Measurements from ENCODE around the gene EHD1.

EHD1 gene

DNA sequence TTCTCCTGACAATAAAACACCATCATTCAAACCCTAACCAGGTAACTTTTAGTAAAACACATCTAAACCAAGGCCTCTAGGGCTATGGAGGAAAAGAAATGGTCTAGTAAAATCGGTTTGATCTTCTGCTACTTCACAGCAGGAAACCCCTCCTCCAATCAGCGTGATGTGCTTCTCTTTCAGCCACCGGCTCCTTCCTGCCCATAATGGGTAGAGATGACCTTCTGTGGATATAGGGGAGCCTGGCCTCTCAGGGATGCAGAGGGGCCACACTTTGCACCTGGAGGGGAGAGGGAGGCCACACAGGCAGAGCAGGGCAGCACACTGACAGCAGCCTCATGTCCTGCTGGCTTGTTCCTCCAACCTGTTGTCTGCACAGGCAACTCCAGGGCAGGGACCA is 6.9 kb downstream of the EHD1 start:
- no peak for DNase-seq

DNA sequence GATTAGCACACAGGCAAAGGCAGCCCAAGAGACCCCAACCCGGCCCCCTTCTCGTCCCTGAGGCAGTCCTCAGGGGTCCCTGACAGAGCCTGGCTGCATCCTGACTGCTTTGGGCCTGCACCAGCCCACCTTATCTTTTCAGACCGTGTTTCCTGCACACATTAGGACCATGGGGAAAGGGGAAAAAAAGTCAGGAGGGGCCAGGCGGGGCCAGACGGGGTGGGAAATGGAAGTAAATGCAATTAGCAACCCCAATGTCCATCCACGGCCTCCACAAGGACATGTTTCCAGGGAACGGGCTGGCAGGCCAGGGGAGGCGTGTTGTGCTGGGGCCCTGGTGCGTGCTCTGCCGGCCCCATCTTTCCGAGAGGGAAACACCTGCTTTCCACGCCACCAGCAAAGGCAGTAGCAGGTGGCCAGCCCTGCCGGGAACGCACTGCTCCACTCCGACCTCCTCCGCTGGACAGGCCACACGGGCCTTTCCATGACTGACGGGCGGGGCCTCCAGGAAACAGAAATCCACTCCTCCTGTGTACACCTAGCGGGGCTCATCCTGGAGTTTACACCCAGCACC is 7.4 kb downstream of the EHD1 start:
- DNase-seq = no peak

DNA sequence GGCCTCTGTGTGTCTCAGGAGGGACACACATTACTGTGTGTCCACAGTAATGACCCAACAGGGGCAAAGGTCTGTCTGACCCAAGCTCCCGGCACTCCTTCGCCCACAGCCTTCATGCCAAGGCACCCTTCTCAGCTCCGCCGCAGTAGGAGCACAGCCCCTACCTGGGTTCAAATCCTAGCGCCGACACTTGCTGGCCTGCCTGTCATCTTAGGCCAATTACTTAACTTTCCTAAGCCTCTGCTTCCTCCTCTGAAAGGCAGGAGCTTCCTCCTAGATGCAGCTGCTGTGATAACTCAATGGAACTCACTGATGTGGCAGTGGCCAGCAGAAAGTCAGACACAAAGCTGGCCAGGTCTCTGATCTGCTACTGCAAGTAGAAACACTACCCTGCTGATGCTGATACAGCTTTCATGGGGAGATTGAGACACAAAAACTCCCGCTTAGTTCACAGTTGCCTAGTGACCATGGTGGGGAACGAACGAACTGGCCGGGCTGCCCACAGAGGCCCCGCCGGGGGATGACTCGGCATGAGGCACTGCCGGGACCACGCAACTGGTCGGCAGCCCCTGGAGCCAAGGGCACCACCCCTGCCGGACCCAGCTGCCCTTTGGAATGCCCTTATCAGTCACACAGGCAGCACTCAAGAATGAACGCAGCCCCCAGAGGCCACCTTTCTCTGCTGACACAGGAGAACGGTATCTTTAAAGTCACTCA is 8.1 kb downstream of the EHD1 start:
- peak; percentile 49 for DNase-seq

DNA sequence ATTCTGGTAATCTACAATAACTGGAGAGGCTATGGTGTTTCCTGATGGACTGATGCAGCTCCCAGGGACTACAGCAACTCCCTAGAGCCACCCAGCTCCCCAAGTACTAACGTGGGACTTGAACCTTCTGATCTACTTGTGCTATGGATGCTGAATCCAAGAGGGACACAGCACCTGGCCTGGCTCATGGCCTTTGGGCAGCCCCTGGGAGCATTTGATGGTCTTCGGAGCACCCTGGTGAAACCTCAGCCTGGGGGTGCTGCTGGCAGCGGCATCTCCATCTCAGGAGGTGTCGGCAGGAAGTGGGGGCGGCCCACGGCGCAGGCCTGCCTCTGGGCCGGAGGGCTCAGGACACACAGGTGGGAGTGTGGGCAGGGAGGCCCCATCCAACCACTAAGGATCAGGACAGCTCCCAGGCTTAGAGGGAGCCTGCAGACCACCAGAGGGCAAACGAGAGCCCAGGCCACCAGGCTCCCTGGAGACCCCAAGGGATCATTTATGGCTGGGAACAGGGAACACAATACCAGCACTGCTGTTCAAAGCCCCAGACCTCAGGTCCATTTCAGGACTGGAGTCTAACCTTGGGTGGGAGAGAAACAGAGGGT is 8.7 kb downstream of the EHD1 start:
- peak; percentile 60 for DNase-seq

DNA sequence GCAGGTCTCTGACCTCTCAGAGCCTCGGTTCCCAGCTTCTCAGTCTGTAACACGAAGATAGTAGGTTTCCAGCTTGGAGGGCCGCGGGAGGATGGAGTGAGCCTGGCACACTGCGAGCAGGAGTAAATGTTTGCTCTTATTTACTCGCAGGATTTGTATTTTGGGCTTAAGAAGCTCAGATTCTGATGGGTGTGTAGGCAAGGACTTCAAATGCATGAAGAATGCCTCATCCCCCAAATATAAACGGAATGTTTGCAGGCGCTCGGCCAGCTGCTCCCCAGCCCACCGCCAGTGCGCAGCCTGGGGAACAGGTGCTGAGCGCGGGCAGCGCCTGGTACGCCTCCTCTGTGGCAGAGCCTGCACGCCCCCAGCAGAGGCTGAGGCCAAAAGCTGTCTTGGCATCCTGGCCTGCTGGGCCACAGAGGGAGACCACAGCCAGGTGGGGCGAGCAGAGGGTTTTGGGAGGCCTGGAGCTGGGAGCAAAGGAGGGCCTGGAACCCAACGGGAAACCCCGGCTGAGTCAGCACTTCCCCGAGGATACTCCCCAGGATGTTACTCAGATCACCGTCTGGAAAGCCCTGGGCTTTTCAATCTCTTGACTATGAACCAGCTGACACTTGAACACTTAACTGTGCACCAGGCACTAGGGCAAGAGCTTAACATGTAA is 9.4 kb downstream of the EHD1 start:
- DNase-seq = no peak

DNA sequence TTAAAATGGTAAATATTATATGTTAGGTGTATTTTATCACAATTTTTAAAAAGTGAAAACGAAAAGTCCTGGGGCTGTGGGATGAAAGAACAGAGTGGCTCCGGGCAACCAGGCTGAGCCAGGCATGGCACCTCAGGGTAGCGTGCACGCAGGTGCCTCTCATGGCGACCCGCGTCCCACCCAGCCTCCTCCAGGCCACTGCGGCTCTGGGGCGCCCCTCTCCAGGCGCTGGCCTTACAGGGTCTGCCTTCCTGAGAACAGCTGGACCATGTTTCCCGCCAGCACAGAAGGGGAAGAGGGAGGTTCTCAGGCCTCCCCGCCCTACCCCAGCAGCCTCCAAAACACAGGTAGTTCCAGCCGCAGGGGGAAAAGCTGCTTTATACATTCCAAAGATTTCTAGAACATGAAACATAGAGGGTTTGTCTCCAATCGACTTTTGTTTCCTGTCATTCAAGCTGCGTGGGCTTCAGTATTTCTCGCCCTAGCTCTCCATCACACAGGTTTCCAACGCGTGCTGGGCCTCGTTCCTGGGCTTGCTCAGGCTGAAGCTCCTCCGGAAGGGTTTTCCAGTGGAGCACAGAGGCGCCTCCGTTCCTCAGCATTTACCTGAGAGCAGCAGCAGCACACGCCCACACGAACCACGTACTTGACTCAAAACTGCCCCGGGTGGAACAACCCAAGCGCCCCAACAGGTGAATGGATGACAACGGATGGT is 10.5 kb downstream of the EHD1 start:
- no peak for DNase-seq

DNA sequence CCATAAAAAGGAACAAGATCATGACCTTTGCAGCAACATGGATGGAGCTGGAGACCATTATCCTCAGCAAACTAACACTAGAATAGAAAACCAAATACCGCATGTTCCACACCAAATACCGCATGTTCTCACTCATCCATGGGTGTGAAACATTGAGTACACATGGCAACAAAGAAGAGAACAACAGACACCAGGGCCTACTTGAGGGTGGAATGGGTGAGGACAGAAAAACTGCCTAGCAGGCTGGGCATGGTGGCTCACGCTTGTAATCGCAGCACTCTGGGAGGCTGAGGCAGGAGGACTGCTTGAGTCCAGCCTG is 12.3 kb downstream of the EHD1 start:
- DNase-seq = no peak

DNA sequence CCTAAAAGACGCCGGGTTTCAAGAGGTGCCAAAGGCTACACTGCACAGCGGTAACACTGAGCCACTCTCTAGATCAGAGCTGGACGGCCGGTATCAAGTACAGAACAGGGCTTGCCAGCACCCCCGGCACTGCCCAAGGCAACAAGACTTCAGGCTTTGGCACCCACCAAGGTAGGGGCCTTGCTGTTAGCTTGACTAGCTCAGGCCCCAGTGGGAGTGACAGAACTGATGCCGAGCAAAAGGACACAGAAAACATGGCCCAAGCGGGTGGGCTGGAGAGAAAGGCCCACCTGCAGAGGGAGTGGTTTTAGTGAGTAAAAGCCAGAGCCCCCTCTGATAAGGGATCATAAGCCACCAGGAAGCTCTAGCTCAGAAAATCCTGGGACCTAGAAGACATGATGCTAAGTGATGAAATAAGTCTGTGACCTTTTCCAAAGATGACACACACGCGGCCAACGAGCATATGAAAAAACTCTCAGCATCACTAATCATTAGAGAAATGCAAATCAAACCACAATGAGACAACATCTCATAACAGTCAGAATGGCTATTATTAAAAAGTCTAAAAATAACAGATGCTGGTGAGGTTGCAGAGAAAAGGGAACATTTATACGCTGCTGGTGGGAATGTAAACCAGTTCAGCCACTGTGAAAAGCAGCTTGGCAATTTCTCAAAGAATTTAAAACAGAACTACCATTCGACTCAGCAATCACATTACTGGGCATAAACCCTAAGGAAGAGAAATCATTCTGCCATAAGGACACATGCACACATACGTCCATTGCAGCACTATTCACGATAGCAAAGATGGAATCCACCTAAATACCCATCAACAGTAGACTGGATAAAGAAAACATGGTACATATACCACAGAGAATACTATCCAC is 12.9 kb downstream of the EHD1 start:
- no peak for DNase-seq

DNA sequence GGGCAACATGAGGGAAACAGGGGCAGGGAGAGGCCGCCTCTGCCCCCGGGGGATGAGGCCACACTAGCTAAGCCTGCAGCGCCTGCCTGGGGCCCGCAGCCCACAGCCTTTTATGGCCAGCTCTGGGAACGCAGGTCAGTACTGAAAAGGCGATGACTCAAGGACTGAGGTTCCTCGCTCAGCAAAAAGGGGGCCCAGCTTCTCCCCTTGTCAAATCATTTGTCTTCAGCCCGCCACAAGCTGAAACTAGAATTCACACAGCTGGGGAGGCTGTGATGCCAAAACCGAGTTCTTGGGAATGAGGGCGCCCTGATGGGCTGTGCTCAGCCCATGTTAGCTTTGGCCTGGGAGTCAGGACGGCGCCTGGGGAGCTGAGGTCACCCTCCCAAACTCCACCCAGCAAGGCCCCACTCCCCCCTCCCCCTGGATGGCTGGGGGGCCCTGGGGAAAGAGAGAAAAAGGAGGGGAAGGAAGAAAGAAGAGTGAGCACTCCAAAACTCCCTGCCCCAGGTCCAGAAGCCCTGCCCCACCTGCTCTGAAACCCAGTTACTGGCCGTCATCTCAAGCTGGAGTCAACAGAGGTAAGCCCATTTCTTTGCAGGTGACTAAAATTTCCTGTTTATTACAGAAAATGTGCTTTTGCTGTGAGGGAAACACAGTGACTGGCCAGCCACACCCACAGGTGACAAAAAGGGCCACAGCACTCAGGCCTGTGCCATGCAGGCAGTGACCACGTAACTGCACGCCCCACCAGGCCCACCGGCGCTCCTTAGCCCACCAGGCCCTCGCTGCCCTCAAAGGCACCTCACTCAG is 13.7 kb downstream of the EHD1 start:
- peak; percentile 50 for DNase-seq

DNA sequence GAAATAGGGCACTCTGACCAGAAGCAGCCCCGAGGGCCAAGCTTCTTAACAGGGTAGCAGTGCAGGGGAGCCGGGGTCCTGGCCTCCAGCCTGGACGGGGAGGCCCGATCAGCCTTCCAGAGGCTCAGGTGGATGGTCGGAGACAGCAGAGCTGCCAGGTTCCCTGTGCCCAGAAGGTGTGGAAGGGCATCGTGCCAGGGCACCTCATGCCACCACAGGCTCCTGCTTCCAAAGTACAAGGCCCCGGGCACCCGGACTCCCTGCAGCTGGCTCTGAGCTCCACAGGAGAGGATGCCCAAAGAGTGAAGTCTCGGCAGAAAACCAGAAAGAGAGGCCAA is 14.3 kb downstream of the EHD1 start:
- peak; percentile 53 for DNase-seq

DNA sequence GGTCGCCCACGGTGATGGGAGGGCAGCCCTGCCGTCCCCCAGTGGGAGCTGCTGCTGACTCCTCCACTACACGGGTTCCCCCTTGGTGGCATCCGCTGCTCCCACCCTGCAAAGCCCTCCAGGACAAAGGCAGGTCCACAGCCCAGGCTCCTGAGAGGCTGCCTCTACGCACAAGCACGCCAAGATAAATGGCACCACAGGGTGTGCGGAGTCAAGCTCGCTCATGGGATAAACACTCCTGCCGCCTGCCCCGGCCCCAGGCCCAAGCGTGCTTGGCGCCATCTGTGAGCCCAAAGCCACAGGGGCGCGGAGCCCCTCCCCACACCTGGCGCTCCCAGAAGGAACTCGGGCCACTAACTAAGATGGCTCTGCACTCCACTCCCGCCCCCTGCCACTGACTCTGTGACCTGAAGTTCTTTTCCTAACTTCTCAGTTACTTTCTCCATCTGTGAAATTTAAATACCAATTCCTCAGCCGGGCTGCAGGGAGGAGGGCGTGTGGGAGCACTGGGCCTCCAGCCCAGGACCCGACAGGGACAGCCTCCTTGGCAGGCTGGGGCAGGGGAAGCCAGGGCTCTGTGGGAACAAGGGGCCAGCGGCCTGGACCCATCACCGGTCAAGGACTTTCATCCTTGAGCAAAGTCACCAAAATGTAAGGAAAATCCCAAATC is 14.9 kb downstream of the EHD1 start:
- peak; percentile 80 for DNase-seq

DNA sequence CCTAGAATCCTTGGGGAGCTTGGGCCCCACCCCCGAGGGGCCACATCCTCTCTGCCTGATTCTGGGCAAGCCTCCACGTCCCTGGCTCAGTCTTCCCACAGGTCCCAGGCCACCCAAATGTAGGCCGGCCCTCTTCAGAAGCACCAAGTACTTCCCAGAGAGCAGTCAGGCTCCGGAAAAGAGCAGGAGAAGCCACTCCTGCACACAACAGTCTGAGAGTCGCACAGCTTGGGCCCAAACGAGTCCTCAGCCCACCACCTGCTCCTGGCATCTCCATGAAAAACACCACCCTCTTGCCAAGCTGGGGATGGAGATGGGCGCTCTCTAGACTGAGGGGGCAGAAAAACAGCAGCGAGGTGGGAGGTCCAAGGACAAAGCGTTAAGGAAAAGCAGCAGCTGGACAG is 15.4 kb downstream of the EHD1 start:
- DNase-seq = no peak

DNA sequence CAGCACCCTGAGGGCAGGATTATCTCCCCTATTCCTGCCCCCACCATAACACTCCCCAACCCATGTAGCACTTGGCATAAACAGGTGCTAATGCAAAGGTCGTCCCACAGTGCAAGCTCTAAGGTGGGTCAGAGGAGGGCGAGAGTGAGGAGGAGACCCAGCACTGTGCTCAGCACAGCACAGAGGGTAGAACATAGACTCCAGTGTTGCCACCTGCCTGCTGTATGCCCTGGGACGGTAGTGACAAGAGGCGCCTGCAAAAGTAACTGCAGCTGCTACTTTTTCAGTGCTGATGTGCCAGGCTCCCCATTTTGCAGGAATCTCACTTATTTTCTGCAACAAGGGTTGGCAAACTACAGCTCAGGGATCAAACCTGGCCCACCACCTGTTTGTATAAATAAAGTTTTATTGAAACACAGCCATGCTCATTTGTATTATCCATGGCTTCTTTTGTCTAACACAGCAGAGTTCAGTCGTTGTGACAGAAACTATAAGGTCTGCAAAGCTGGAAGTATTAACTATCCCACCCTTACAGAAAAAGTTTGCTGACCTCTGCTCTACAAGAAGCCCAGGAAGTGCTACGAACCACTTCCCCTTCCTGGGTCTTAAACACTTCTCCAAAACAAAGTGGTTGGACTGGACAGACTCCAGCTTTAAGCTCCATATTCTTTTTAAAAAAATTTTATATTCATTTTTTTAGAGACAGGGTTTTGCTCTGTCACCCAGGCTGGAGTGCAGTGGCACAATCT is 17.0 kb downstream of the EHD1 start:
- DNase-seq = no peak

DNA sequence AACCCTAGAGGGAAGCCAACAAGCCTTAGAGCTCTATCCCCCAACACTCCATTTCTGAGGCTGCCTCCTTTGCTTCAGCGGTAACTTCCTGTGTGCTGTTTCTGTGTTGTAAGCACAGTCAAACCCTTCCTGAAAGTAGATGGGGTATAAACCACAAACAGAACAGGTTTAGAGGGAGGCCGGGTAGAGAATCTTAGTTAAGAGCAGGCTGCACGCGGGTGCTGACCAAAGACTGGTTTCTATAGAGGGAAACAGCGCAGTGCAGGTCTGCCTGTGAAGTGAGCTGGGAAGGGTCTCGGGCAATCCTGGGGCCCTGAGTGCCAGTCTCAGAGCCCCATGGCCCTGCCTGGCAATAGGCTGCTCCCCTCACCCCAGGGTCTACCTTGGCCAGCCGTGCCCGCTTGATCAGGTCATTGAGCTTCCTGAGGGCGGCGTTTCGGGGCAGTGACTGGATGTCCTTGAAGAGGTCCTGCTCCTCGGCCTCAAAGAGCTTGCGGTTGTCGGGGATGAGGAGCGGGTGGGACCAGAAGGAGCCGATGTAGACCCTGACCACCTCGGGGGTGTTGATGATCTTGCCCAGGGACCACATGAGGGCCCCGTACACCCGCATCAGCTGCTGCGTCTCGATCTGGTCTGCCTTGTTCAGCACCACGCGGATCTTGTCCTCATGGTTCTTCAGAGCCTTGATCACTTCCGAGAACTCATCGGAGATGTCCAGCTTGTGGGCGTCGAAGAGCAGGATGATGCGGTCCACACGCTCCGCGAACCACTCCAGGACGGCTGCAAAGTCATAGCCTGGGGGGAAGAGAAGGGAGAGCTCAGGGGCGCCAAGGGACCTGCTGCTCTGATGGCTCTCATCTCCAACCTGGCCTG is 18.6 kb downstream of the EHD1 start:
- no peak for DNase-seq

DNA sequence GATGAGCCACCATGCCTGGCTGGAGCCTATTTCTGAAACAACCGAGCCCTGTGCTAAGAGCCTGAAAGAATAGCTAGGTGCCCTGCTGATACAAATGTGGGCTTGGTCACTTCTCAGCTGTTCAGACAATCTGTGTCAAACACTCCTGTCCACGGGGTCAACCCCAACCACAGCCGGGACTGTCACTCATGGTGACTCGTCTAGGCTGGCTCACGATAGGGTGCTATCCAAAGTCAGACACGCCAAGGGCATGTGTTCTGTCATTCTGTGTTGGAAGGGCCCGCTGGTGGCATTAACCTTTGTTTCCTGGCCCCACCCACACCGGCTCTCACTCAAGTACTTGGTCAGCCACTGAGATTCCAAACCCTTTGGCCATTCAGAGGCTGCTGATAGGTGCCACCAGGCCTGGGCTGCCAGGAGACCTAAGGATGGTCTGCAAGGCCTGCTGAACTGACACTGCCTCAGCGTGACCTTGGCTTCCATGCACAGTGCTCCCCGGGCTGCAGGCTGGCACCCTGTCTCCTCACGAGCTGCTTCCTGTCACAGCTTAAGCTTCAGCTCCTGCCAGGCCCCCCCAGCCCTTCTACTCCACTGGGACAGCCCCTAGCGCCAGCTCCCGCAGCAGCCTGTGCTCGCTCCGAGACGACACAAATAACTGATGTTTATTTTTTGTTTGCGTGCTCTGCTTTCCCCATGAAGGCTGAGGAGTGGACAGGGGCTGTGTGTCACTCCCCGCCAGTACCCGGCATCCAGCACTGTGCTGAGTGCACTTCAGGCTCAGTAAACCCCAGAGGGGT is 19.8 kb downstream of the EHD1 start:
- no peak for DNase-seq

DNA sequence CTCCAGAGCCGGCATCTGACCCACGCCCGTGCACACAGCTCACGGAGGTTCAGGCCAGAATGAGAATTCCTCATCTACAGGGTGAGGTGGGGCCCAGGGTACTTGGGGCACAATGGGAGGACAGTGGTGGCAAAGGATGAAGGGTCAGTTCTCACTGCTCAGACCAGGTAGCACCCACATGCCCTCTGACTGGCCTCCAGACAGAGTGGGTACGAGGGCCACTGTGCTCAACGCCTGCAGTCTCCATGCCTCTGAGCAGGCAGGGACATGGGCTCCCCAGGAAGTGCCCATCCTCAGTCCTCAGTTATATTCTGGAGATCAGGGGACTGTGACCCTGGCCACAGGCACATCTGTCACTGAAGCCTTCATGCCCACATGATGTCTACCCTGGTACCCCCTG is 20.9 kb downstream of the EHD1 start:
- no peak for DNase-seq

DNA sequence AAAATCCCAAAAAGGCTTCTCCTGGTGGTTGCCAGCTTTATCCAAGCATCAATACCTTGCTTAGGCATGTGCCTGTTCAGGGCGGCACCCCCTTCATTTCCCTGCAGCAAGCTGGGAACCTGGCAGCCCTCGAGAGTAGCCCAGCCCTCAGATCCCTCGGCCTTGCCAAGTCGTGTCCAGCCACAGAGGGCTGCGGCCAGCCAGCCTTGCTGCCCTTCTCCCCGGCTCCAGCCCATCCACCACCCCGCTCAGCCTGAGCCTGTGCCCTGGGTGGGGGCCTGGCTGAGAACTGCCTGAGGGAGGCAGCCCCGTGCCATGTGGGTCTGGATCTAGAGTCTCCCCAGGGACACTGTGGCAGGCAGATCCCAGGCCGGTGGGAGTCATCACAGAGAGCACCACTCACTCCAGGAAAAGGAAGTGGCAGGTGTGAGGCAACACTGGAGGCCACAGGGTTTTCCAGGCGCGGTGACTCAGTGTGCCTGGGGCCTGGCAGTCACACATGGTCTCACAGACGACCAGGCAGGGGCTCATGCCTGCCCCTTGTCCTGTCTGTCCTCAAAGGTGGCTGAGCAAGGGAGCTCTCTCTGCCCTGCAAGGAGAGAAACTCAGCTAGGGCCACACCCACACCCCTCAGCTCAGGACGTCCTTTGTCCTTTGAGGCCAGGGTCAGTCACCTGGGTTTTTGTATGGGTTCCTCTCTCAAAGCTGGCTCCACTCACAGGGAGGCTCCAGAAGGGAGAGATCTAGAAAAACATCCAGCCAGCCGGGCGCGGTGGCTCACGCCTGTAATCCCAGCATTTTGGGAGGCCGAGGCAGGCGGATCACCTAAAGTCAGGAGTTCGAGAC is 21.8 kb downstream of the EHD1 start:
- no peak for DNase-seq

All from retina (tissue), 1 donor.